BJ (cell line): ENCODE measurements around the gene XBP1. TPM values are rescaled to one million over a fixed set of nuclear protein-coding genes. Genes with fewer than 3 reads are reported as not detected.
A peak's percentile ranks its signal among the peaks of the same experiment; 100 is the strongest.

Experiments used
- CTCF ChIA-PET: fragments of 350-600 bp; formaldehyde crosslinking; extraction: SDS; loops from one replicate; lab custom pipeline; 2021; ENCODE audit warnings: antibody characterized with exemption, inconsistent platforms; lab: Yijun Ruan, JAX
- POLR2A ChIA-PET: fragments of 300-600 bp; sonication (Branson Sonifier 250); formaldehyde crosslinking; extraction: SDS; loops from one replicate; lab custom pipeline; 2021; ENCODE audit warnings: antibody characterized with exemption; lab: Charles Lee
- DNase-seq: peaks from one replicate; pipeline ENCODE4 v3.0.0-alpha.2; 2011; ENCODE audit warnings: low read depth
- H3K27me3 ChIP-seq: 2 replicates; pipeline ENCODE4 v1.6.0; 2011; ENCODE audit warnings: low read length; ENCODE audit not compliant: control insufficient read depth, insufficient read depth
- H3K36me3 ChIP-seq: 2 replicates; pipeline ENCODE4 v1.5.1; 2011; ENCODE audit warnings: low read length; ENCODE audit not compliant: control insufficient read depth, insufficient read depth
- H3K4me3 ChIP-seq: 2 replicates; pipeline ENCODE4 v1.5.1; 2011; ENCODE audit warnings: low read depth, mild to moderate bottlenecking, control low read depth, low read length
- polyA plus RNA-seq: library from polyadenylated mRNA; depleted of rRNA; stranded (reverse); fragments of >200 nt; gene quantifications from 2 replicates; pipeline ENCODE4 v1.2.3, GENCODE V29; 2011
- TF ChIP-seq, protein P1 (sequence below): IDR thresholded peaks from 2 replicates; pipeline ENCODE4 v1.5.1; 2011; ENCODE audit warnings: low read depth, mild to moderate bottlenecking, control low read depth, inconsistent platforms, low read length, moderate library complexity; ENCODE audit not compliant: insufficient read depth

XBP1 gene
- polyA plus RNA-seq, 1 experiment: 223 TPM

DNA sequence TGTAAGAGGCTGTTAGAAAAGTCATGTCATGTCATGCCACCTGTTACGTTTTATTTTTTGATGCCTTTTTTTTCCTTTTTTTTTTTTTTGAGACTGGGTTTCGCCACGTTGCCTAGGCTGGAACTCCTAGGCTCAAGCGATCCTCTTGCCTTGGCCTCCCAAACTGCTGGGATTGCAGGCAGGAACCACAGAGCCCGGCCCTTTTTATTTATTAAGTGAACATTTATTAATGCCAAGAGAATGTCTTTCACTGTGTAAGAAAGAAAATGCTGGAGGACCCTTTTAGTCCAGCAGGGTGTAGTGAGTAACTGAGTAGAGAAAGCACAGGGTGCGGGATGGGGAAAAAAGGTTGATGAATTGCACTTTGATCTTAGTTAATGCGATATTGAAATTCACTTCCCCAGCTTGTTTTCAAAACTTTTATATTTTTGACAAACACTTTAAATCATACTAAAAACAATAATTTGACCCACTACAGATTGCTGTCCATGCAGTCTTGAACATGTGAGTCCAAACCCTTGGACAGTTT, 2.3 kb upstream of the XBP1 start:
- H3K27me3 ChIP-seq: no peaks in the 10 kb centered on the region
- H3K36me3 ChIP-seq: no peaks in the 10 kb centered on the region; the same call in 1 of the 2 replicates
- H3K4me3 ChIP-seq: no peak overlapping the region
- DNase-seq: no peak
- TF ChIP-seq, protein P1, sequence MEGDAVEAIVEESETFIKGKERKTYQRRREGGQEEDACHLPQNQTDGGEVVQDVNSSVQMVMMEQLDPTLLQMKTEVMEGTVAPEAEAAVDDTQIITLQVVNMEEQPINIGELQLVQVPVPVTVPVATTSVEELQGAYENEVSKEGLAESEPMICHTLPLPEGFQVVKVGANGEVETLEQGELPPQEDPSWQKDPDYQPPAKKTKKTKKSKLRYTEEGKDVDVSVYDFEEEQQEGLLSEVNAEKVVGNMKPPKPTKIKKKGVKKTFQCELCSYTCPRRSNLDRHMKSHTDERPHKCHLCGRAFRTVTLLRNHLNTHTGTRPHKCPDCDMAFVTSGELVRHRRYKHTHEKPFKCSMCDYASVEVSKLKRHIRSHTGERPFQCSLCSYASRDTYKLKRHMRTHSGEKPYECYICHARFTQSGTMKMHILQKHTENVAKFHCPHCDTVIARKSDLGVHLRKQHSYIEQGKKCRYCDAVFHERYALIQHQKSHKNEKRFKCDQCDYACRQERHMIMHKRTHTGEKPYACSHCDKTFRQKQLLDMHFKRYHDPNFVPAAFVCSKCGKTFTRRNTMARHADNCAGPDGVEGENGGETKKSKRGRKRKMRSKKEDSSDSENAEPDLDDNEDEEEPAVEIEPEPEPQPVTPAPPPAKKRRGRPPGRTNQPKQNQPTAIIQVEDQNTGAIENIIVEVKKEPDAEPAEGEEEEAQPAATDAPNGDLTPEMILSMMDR: no peak
- ChIA-PET POLR2A (no interaction called here), CTCF (interaction anchor here (2.0 kb wide), 1 partner anchor 202 kb away, joined by 4 read pairs; no protein-coding TSS in a partner anchor)

DNA sequence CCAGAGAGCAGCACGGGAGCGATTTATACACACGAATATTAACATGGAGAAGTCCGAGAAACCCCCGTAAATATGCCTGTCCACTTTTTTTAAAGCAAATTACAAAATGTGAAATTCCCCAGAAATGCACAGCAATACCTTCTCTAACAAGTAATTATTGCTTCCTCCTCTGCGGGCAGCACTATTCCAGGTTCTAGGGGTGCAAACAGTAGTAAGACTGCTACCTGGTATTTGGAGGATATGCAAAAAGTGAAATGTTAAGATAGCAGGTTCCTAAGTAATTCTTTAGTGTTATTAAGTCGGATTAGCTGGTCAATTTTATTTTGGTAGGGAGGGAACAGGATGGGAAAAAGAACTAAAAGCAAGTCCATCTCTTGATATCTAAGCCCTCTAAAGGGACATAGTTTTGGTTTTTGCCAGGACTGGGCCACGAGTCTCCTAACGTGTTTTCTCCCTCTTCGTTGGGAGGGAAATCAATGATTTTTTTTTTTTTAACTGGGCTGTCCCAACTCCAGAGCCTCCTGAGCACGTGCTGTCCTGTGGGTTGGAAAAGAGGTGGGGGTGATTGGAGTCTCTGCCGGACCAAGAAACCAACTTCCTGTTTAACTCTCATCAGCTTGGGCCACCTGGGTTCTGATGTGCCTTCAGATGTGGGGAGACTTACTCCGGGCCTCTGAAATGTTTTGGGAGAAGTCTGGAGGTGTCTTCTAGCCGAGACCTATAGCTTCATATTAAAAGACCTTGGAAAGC, 1.7 kb upstream of the XBP1 start:
- no peak overlapping the region for H3K4me3 ChIP-seq

DNA sequence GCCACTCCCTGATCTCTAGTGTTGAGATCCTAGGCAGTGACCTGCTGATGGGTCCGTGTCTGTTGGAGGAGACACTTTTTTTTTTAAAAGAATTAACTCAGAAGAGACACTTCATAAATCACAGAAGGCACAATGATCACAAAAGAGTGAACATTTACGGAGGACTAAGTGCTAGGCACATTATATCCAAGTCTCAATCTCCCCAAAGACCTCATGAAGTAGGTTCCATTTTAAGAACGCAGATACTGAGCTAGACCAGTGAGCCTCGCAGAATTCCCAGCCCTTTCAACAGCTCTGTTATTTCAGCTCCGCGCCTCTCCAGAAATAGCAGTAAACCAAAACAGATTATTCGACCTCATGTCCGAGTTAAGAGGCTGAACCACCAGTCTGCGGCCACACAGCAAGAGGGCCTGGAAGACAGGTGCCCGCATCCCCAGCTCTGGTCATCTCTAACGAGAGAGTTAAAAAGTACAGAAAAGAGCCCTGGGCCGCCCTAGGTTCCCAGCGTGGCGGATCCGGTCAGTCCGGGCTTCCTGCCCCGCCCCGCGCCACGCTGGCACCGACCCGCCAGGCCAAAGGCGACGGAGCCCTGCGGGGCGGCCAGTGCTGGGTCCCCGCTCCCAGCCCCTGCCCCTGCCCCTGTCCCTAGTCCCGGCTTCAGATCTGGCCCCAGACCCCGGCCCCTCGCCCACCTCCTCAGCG, 612 bp downstream of the XBP1 start:
- Histone ChIP-seq H3K4me3 (peak overlapping the region; percentile 98), H3K36me3 (peaks cover 15% of the 10 kb centered on the region), H3K27me3 (no peaks in the 10 kb centered on the region)
- peak; percentile 1 for DNase-seq
- ChIA-PET CTCF (interaction anchor here (0.6 to 2.4 kb wide), 4 partner anchors 24 to 241 kb away, joined by 3 to 6 read pairs (median 3); no protein-coding TSS in a partner anchor), POLR2A (interaction anchor here (0.5 to 1.1 kb wide), 4 partner anchors 13 to 419 kb away, joined by 4 to 7 read pairs (median 4); partner anchors contain the start of gene ZNRF3)
- TF ChIP-seq, protein P1: no peak

More for the DNA sequence above, 1.7 kb upstream of the XBP1 start:
- Histone ChIP-seq H3K36me3 (peaks cover 2% of the 10 kb centered on the region), H3K27me3 (no peaks in the 10 kb centered on the region)
- TF ChIP-seq, protein P1: no peak
- no peak for DNase-seq
- POLR2A ChIA-PET: no interaction called here
- CTCF ChIA-PET: interaction anchor here (0.6 to 2.0 kb wide), 3 partner anchors 201 to 779 kb away, joined by 3 to 4 read pairs (median 3); no protein-coding TSS in a partner anchor

DNA sequence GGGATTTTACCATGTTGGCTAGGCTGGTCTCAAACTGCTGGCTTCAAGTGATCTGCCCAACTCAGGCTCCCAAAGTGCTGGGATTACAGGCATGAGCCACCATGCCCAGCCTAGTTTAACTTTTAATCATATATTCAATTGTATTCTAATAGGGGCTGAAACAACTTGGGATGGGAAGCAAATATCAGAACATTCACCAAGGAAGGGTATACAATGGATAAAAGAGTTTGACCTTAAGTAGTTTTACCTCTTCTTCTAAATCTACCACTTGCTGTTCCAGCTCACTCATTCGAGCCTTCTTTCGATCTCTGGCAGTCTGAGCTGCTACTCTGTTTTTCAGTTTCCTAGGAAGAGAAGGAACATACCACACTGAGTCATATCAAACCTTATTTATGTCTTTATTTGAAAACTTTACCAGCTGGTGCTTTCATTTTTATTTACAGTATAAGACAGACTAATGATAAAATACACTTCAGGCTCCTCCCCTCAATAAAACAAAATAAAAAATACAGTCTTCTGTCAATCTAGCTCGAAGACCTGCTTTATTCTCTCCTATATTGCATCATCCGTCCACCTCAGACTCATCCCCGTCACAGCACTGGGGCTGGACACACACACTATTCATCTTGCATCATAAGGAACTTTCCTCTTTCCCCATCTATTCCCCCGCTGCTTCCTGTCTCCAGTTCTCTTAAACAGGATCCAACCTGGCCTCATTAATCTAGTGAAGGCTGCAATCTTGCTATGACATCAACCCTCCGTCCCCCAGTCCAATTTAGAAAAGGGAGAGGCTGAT, 1.4 kb downstream of the XBP1 start:
- POLR2A ChIA-PET: interaction anchor here (0.5 to 1.1 kb wide), 3 partner anchors 9 to 418 kb away, joined by 4 to 7 read pairs (median 7); no protein-coding TSS in a partner anchor
- Histone ChIP-seq H3K27me3 (no peaks in the 10 kb centered on the region), H3K4me3 (peak overlapping the region; percentile 98), H3K36me3 (peaks cover 18% of the 10 kb centered on the region)
- TF ChIP-seq, protein P1: no peak
- DNase-seq: peak; percentile 82
- CTCF ChIA-PET: interaction anchor here (0.6 to 2.4 kb wide), 5 partner anchors 23 to 241 kb away, joined by 3 to 6 read pairs (median 3); no protein-coding TSS in a partner anchor
